Epidermal melanocyte (primary cell): ENCODE measurements around the gene ADRM1.

ENCODE experiments used
- DNase-seq: peaks from one replicate; pipeline ENCODE4 v3.0.0; 2011; ENCODE audit warnings: low spot score; ENCODE audit not compliant: insufficient read length

Gene ADRM1

GRCh38 chr20:62280303-62280702 lies 22.5 kb upstream of the ADRM1 start:
- DNase-seq, result no peak

GRCh38 chr20:62281161-62281933 lies 21.4 kb upstream of the ADRM1 start:
- no peak for DNase-seq

- no peak for DNase-seq
Observed at GRCh38 chr20:62282103-62282502, 20.7 kb upstream of the ADRM1 start.

GRCh38 chr20:62282877-62283503 lies 19.8 kb upstream of the ADRM1 start:
- no peak for DNase-seq

- no peak for DNase-seq
Observed at GRCh38 chr20:62284448-62284847, 18.3 kb upstream of the ADRM1 start.

- DNase-seq, result no peak
Observed at GRCh38 chr20:62285151-62285550, 17.6 kb upstream of the ADRM1 start.

- DNase-seq, result no peak
Observed at GRCh38 chr20:62285722-62286121, 17.1 kb upstream of the ADRM1 start.

- no peak for DNase-seq
Observed at GRCh38 chr20:62286493-62287064, 16.2 kb upstream of the ADRM1 start.

GRCh38 chr20:62287129-62287528 lies 15.7 kb upstream of the ADRM1 start:
- DNase-seq, result no peak

- DNase-seq, result no peak
Observed at GRCh38 chr20:62287759-62288534, 14.8 kb upstream of the ADRM1 start.

- no peak for DNase-seq
Observed at GRCh38 chr20:62288535-62289105, 14.2 kb upstream of the ADRM1 start.

- no peak for DNase-seq
Observed at GRCh38 chr20:62289131-62289530, 13.7 kb upstream of the ADRM1 start.

GRCh38 chr20:62289898-62290297 lies 12.9 kb upstream of the ADRM1 start:
- no peak for DNase-seq

- no peak for DNase-seq
Observed at GRCh38 chr20:62291251-62292066, 11.3 kb upstream of the ADRM1 start.

GRCh38 chr20:62292108-62292507 lies 10.7 kb upstream of the ADRM1 start:
- no peak for DNase-seq

- DNase-seq, result no peak
Observed at GRCh38 chr20:62293111-62293784, 9.5 kb upstream of the ADRM1 start.

GRCh38 chr20:62293946-62294345 lies 8.9 kb upstream of the ADRM1 start:
- no peak for DNase-seq

GRCh38 chr20:62294516-62294915 lies 8.3 kb upstream of the ADRM1 start:
- DNase-seq, result no peak

- DNase-seq, result no peak
Observed at GRCh38 chr20:62296724-62297448, 5.9 kb upstream of the ADRM1 start.
